ENCODE data around the gene ZNF766. TPM values are rescaled to one million over a fixed set of nuclear protein-coding genes. Genes with fewer than 3 reads are reported as not detected.

Gene ZNF766
- polyA plus RNA-seq, 1 donor (not counting 4 experiments of a cell fraction or from before 2014, with no cell fraction given): 10.6 TPM

- Histone ChIP-seq H3K4me2 (ENCODE audit: control insufficient read depth, extremely low read depth, insufficient read depth, low read depth, low read length) (no peak overlapping the region), H4K20me1 (ENCODE audit: control insufficient read depth, extremely low read depth, insufficient read depth, low read length) (peaks cover 3% of the 10 kb centered on the region), H3K4me3 (ENCODE audit: control insufficient read depth in 2 of 3, extremely low read depth in 1 of 3, insufficient read depth in 2 of 3, low read depth in 1 of 3, low read length in 3 of 3) (no peak overlapping the region), H3K27ac (ENCODE audit: control insufficient read depth, insufficient read depth, low read length) (no peak overlapping the region), H3K9ac (ENCODE audit: control insufficient read depth, extremely low read depth, insufficient read depth, low read length) (no peak overlapping the region), H3K9me3 (ENCODE audit: control insufficient read depth, low read depth, low read length) (no peaks in the 10 kb centered on the region), H3K79me2 (ENCODE audit: control insufficient read depth, insufficient read depth, low read length) (no peaks in the 10 kb centered on the region), H3K9me1 (ENCODE audit: control insufficient read depth, extremely low read depth, insufficient read depth, low read length) (no peaks in the 10 kb centered on the region), H3K27me3 (ENCODE audit: control insufficient read depth, extremely low read depth, insufficient read depth, low read length) (no peaks in the 10 kb centered on the region), H2AFZ (ENCODE audit: control insufficient read depth, low read length) (no peak overlapping the region), H3K36me3 (ENCODE audit: control insufficient read depth in 2 of 2, extremely low read depth in 1 of 2, insufficient read depth in 2 of 2, low read length in 2 of 2) (peaks cover 27 to 33% of the 10 kb centered on the region in 2 experiments), H3K4me1 (ENCODE audit: control insufficient read depth, extremely low read depth, insufficient read depth, low read length) (peaks cover 17% of the 10 kb centered on the region)
- dilution Hi-C loops (cut with MboI; ENCODE audit: extremely low pct_ligation_motif_present, low sequenced_read_pairs): no loop called here
- TF ChIP-seq CTCF (optimal IDR thresholded peaks at IDR 0.05 in 1 of 3, IDR thresholded peaks at IDR 0.05 in 1 of 3, conservative IDR thresholded peaks at IDR 0.05 in 1 of 3; ENCODE audit: extremely low read depth in 1 of 3, insufficient read depth in 2 of 3, low read length in 3 of 3) (no peak), EZH2 (IDR thresholded peaks at IDR 0.05; ENCODE audit: low read length) (no peak)
- FAIRE-seq (no peak), DNase-seq (ENCODE audit: low read depth, low spot score) (no peak)
Measured at GRCh38 chr19:52229524-52229923, 39.9 kb upstream of the ZNF766 start.

GRCh38 chr19:52230685-52231084, 38.7 kb upstream of the ZNF766 start:
- Histone ChIP-seq H2AFZ (ENCODE audit: control insufficient read depth, low read length) (no peak overlapping the region), H4K20me1 (ENCODE audit: control insufficient read depth, extremely low read depth, insufficient read depth, low read length) (peaks cover 3% of the 10 kb centered on the region), H3K4me2 (ENCODE audit: control insufficient read depth, extremely low read depth, insufficient read depth, low read depth, low read length) (peak overlapping the region; percentile 1), H3K4me3 (ENCODE audit: control insufficient read depth in 2 of 3, extremely low read depth in 1 of 3, insufficient read depth in 2 of 3, low read depth in 1 of 3, low read length in 3 of 3) (no peak overlapping the region), H3K9me1 (ENCODE audit: control insufficient read depth, extremely low read depth, insufficient read depth, low read length) (no peaks in the 10 kb centered on the region), H3K36me3 (ENCODE audit: control insufficient read depth in 2 of 2, extremely low read depth in 1 of 2, insufficient read depth in 2 of 2, low read length in 2 of 2) (peaks cover 23 to 28% of the 10 kb centered on the region in 2 experiments), H3K79me2 (ENCODE audit: control insufficient read depth, insufficient read depth, low read length) (no peaks in the 10 kb centered on the region), H3K9ac (ENCODE audit: control insufficient read depth, extremely low read depth, insufficient read depth, low read length) (peak overlapping the region; percentile 44), H3K4me1 (ENCODE audit: control insufficient read depth, extremely low read depth, insufficient read depth, low read length) (peaks cover 17% of the 10 kb centered on the region), H3K27ac (ENCODE audit: control insufficient read depth, insufficient read depth, low read length) (peak overlapping the region; percentile 74), H3K27me3 (ENCODE audit: control insufficient read depth, extremely low read depth, insufficient read depth, low read length) (no peaks in the 10 kb centered on the region), H3K9me3 (ENCODE audit: control insufficient read depth, low read depth, low read length) (no peaks in the 10 kb centered on the region)
- TF ChIP-seq EZH2 (IDR thresholded peaks at IDR 0.05; ENCODE audit: low read length) (no peak), CTCF (optimal IDR thresholded peaks at IDR 0.05 in 1 of 3, IDR thresholded peaks at IDR 0.05 in 1 of 3, conservative IDR thresholded peaks at IDR 0.05 in 1 of 3; ENCODE audit: extremely low read depth in 1 of 3, insufficient read depth in 2 of 3, low read length in 3 of 3) (no peak)
- no peak for FAIRE-seq
- no peak for DNase-seq (ENCODE audit: low read depth, low spot score)
- dilution Hi-C loops (cut with MboI; ENCODE audit: extremely low pct_ligation_motif_present, low sequenced_read_pairs): no loop called here

All from keratinocyte (primary cell).